Calu3 (cell line): ENCODE data around the gene HACE1. TPM values are rescaled to one million over a fixed set of nuclear protein-coding genes. Genes with fewer than 3 reads are reported as not detected.
"Not testable (repeated sequence)": the region's sequence is repeated elsewhere in the genome, so short reads cannot be mapped to it uniquely, and the experiment has no call there.

Experiments used
- BruUV-seq: library from RNA; stranded (reverse); fragments of 400-500 nt; replicated peaks from 2 replicates; lab custom pipeline; 2021; lab: Mats Ljungman, UMichigan
- CTCF ChIA-PET: fragments of 300-600 bp; sonication (Branson Sonifier 250); formaldehyde crosslinking; loops from one replicate; lab custom pipeline; 2022; ENCODE audit warnings: antibody characterized with exemption; lab: Charles Lee
- DNase-seq: peaks from one replicate; pipeline ENCODE4 v3.0.0; 2022
- H3K27ac Mint-ChIP-seq: one replicate; pipeline ENCODE4 v1.8.0; 2022; ENCODE audit warnings: mixed read lengths; ENCODE audit not compliant: unreplicated experiment
- H3K27me3 Mint-ChIP-seq: one replicate; pipeline ENCODE4 v1.8.0; 2022; ENCODE audit warnings: mixed read lengths; ENCODE audit not compliant: unreplicated experiment
- H3K36me3 Mint-ChIP-seq: one replicate; pipeline ENCODE4 v1.8.0; 2022; ENCODE audit warnings: mild to moderate bottlenecking, moderate library complexity, mixed read lengths; ENCODE audit not compliant: insufficient read depth, unreplicated experiment
- H3K4me1 Mint-ChIP-seq: one replicate; pipeline ENCODE4 v1.8.0; 2022; ENCODE audit warnings: mild to moderate bottlenecking, low read depth, mixed read lengths; ENCODE audit not compliant: unreplicated experiment
- H3K4me3 Mint-ChIP-seq: one replicate; pipeline ENCODE4 v1.8.0; 2022; ENCODE audit warnings: mild to moderate bottlenecking, low read depth, moderate library complexity, mixed read lengths; ENCODE audit not compliant: unreplicated experiment
- H3K9me3 Mint-ChIP-seq: one replicate; pipeline ENCODE4 v1.8.0; 2022; ENCODE audit warnings: low read depth, mixed read lengths; ENCODE audit not compliant: unreplicated experiment
- intact Hi-C: fragments of 100-400 bp; cut with micrococcal nuclease; formaldehyde crosslinking; loops from one replicate; pipeline ENCODE4 v1.10.0; 2022; ENCODE audit not compliant: unreplicated experiment
- total RNA-seq: library from RNA; stranded (reverse); gene quantifications from 2 replicates; pipeline ENCODE4 v1.2.3, GENCODE V29; 2022
- TF ChIP-seq, protein P1 (sequence below): fragments of 200-600 bp; IDR thresholded peaks from one replicate; pipeline ENCODE4 v1.8.0; 2022; ENCODE audit warnings: antibody characterized with exemption; ENCODE audit not compliant: unreplicated experiment

HACE1 gene
- total RNA-seq, 1 experiment from 2014 or later = 12.5 TPM

DNA sequence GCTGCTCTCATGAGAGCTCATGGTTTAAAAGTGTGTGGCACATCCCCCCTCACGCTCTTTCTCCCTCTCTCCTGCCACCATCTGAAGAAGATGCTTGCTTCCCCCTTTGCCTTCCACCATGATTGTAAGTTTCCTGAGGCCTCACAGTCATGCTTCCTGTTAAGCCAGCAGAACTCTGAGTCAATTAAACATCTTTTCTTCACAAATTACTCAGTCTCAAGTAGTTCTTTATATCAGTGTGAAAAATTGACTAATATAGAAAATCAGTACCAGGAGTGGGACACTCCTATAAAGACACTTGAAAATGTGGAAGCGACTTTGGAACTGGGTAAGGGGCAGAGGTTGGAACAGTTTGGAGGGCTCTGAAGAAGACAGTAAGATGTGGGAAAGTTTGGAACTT is 45.0 kb downstream of the HACE1 start:
- CTCF ChIA-PET = no interaction called here
- Mint-ChIP-seq H3K4me3 (no peak overlapping the region), H3K27ac (no peak overlapping the region), H3K4me1 (no peaks in the 10 kb centered on the region), H3K27me3 (no peaks in the 10 kb centered on the region), H3K36me3 (no peaks in the 10 kb centered on the region), H3K9me3 (no peaks in the 10 kb centered on the region)
- TF ChIP-seq, protein P1, sequence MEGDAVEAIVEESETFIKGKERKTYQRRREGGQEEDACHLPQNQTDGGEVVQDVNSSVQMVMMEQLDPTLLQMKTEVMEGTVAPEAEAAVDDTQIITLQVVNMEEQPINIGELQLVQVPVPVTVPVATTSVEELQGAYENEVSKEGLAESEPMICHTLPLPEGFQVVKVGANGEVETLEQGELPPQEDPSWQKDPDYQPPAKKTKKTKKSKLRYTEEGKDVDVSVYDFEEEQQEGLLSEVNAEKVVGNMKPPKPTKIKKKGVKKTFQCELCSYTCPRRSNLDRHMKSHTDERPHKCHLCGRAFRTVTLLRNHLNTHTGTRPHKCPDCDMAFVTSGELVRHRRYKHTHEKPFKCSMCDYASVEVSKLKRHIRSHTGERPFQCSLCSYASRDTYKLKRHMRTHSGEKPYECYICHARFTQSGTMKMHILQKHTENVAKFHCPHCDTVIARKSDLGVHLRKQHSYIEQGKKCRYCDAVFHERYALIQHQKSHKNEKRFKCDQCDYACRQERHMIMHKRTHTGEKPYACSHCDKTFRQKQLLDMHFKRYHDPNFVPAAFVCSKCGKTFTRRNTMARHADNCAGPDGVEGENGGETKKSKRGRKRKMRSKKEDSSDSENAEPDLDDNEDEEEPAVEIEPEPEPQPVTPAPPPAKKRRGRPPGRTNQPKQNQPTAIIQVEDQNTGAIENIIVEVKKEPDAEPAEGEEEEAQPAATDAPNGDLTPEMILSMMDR = no peak
- intact Hi-C loops = no loop called here
- no TSS peak for BruUV-seq
- DNase-seq = no peak

DNA sequence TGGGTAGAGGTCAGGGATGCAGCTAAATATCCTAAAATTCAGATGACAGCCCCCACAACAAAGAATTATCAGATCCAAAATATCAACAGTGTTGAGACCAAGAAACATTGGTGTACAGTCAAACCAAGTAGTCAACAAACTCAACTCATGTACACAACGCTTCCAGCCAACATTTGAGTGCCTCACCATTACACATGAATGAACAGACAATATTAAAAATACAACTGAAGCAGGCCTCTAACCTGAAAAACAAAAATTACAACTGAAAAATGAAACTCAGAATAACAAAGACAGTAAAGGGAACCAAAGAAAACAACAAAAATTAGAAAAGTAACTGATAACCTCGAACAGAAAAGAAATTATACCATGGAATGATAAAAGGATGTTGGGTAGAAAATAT is 46.2 kb downstream of the HACE1 start:
- Mint-ChIP-seq H3K4me1 (no peaks in the 10 kb centered on the region), H3K27me3 (no peaks in the 10 kb centered on the region), H3K36me3 (no peaks in the 10 kb centered on the region), H3K4me3 (no peak overlapping the region), H3K27ac (no peak overlapping the region), H3K9me3 (no peaks in the 10 kb centered on the region)
- CTCF ChIA-PET = no interaction called here
- BruUV-seq = no TSS peak
- intact Hi-C loops = no loop called here
- TF ChIP-seq, protein P1 = no peak
- no peak for DNase-seq

DNA sequence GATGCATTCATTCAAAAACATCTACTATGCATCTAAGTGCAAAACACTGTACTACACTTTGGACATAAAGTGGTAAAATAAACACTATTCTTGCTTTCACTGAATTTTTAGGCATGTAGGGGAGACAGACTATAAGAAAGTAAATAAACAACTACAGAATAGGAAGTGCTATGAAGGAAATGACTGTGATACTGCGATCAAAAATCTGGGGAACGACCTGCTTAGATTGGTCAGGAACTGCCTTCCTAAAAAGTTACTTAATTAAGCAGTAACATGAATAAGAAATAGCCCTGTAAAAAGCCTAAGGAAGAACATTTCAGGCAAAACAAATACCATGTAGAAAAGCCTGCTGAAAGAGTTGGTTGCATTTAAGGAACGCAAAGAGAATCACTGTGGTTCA is 50.6 kb downstream of the HACE1 start:
- Mint-ChIP-seq H3K36me3 (no peaks in the 10 kb centered on the region), H3K27ac (no peak overlapping the region), H3K4me3 (no peak overlapping the region), H3K27me3 (no peaks in the 10 kb centered on the region), H3K4me1 (no peaks in the 10 kb centered on the region), H3K9me3 (peaks cover 2% of the 10 kb centered on the region)
- no peak for DNase-seq
- TF ChIP-seq, protein P1 = no peak
- BruUV-seq = no TSS peak
- intact Hi-C loops = no loop called here
- CTCF ChIA-PET = no interaction called here

DNA sequence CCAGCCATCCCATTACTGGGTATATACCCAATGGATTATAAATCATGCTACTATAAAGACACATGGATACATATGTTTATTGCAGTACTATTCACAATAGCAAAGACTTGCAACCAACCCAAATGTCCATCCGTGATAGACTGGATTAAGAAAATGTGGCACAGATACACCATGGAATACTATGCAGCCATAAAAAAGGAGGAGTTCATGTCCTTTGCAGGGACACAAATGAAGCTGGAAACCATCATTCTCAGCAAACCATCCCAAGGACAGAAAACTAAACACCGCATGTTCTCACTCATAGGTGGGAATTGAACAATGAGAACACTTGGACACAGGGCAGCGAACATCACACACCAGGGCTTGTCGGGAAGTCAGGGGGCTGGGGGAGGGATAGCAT is 54.4 kb downstream of the HACE1 start:
- intact Hi-C loops, H3K27ac Mint-ChIP-seq, H3K9me3 Mint-ChIP-seq, H3K36me3 Mint-ChIP-seq, BruUV-seq, H3K4me1 Mint-ChIP-seq, DNase-seq, CTCF ChIA-PET, H3K4me3 Mint-ChIP-seq, H3K27me3 Mint-ChIP-seq: not testable (repeated sequence)

DNA sequence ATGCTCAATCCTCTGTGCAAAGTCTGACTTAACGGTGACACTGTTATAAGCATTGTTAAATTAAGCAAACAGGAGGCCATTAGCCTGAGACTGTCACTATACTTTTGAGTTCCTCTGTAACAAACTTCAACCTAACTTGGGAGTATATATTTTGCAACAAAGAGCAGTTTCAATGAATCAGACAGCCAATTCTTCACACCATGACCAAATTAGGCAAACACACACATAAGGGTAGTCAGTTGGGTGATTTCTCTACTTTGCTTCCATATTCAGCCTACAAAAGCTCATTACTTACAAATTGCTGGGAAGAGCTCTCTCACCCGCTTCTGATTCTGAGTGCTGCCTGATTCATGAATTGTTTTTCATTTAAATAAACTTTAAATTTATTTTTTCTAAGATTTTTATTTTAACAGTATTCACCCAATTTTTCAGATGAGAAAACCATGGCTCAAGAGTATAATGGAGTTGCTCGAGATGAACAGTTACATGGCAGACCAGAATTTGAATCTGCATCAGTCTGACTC is 60.5 kb downstream of the HACE1 start:
- Mint-ChIP-seq H3K27me3 (no peaks in the 10 kb centered on the region), H3K4me1 (no peaks in the 10 kb centered on the region), H3K9me3 (peaks cover 8% of the 10 kb centered on the region), H3K4me3 (no peak overlapping the region), H3K36me3 (no peaks in the 10 kb centered on the region), H3K27ac (no peak overlapping the region)
- CTCF ChIA-PET = no interaction called here
- TF ChIP-seq, protein P1 = no peak
- intact Hi-C loops = loop anchor here (5.0 kb wide), 1 partner anchor 53 kb away; no protein-coding TSS in a partner anchor
- BruUV-seq = no TSS peak
- DNase-seq = no peak
